ENCODE results near the gene PHF21B.
"Not testable (repeated sequence)": the region's sequence is repeated elsewhere in the genome, so short reads cannot be mapped to it uniquely, and the experiment has no call there.

Gene PHF21B

GRCh38 chr22:44925465-44926123, 84.2 kb downstream of the PHF21B start:
- Histone ChIP-seq H2BK15ac (replicated peaks; ENCODE audit: low read depth) (no peak overlapping the region), H3K27me3 (ENCODE audit: insufficient read depth, low read length, poor library complexity) (no peaks in the 10 kb centered on the region), H3K79me1 (ENCODE audit: low read length) (peaks cover 1% of the 10 kb centered on the region), H3K9ac (ENCODE audit: low read length) (no peak overlapping the region), H3K18ac (ENCODE audit: low read length) (no peak overlapping the region), H3K23ac (ENCODE audit: low read length) (no peak overlapping the region), H3K4me3 (ENCODE audit: low read length) (no peak overlapping the region), H2AK5ac (ENCODE audit: low read length) (no peak overlapping the region), H3K27ac (ENCODE audit: low read depth, low read length) (no peak overlapping the region), H3K79me2 (ENCODE audit: control insufficient read depth, insufficient read depth, low read length) (no peaks in the 10 kb centered on the region), H4K8ac (ENCODE audit: low read depth, low read length) (no peak overlapping the region), H3K4me1 (ENCODE audit: control insufficient read depth, low read depth, low read length) (no peaks in the 10 kb centered on the region), H3K4me2 (ENCODE audit: low read length) (no peak overlapping the region), H3K4ac (ENCODE audit: low read depth, low read length) (no peak overlapping the region), H3K56ac (ENCODE audit: low read length) (no peak overlapping the region), H3K36me3 (ENCODE audit: control insufficient read depth, insufficient read depth, low read length) (no peaks in the 10 kb centered on the region), H2BK5ac (ENCODE audit: low read length) (no peak overlapping the region), H4K5ac (ENCODE audit: low read length) (no peak overlapping the region), H2BK120ac (ENCODE audit: low read depth, low read length) (no peak overlapping the region)
- no CpG with 5 or more reads among the region's 15 CpGs for WGBS (ENCODE audit: extremely low coverage, insufficient coverage, low lambda C conversion rate)
- DNase-seq = no peak

GRCh38 chr22:44924710-44925109, 85.1 kb downstream of the PHF21B start:
- no peak overlapping the region for H2AK5ac ChIP-seq (ENCODE audit: low read length)
- H4K5ac ChIP-seq (ENCODE audit: low read length) = no peak overlapping the region
- no peaks in the 10 kb centered on the region for H3K36me3 ChIP-seq (ENCODE audit: control insufficient read depth, insufficient read depth, low read length)
- no peak overlapping the region for H3K4me3 ChIP-seq (ENCODE audit: low read length)
- H3K4ac ChIP-seq (ENCODE audit: low read depth, low read length) = no peak overlapping the region
- no peak overlapping the region for H4K8ac ChIP-seq (ENCODE audit: low read depth, low read length)
- H3K79me1 ChIP-seq (ENCODE audit: low read length) = peaks cover 1% of the 10 kb centered on the region
- no peak overlapping the region for H3K4me2 ChIP-seq (ENCODE audit: low read length)
- no peak overlapping the region for H2BK120ac ChIP-seq (ENCODE audit: low read depth, low read length)
- H3K27me3 ChIP-seq (ENCODE audit: insufficient read depth, low read length, poor library complexity) = no peaks in the 10 kb centered on the region
- H3K4me1 ChIP-seq (ENCODE audit: control insufficient read depth, low read depth, low read length) = no peaks in the 10 kb centered on the region
- no CpG with 5 or more reads among the region's 8 CpGs for WGBS (ENCODE audit: extremely low coverage, insufficient coverage, low lambda C conversion rate)
- H3K18ac ChIP-seq (ENCODE audit: low read length) = no peak overlapping the region
- no peak overlapping the region for H3K23ac ChIP-seq (ENCODE audit: low read length)
- no peak overlapping the region for H2BK5ac ChIP-seq (ENCODE audit: low read length)
- H3K9ac ChIP-seq (ENCODE audit: low read length) = no peak overlapping the region
- H3K79me2 ChIP-seq (ENCODE audit: control insufficient read depth, insufficient read depth, low read length) = no peaks in the 10 kb centered on the region
- no peak overlapping the region for H3K27ac ChIP-seq (ENCODE audit: low read depth, low read length)
- no peak for DNase-seq
- no peak overlapping the region for H2BK15ac ChIP-seq (replicated peaks; ENCODE audit: low read depth)
- H3K56ac ChIP-seq (ENCODE audit: low read length) = no peak overlapping the region

- no peak overlapping the region for H2AK5ac ChIP-seq (ENCODE audit: low read length)
- H3K79me1 ChIP-seq (ENCODE audit: low read length) = peaks cover 1% of the 10 kb centered on the region
- no peaks in the 10 kb centered on the region for H3K79me2 ChIP-seq (ENCODE audit: control insufficient read depth, insufficient read depth, low read length)
- no peak overlapping the region for H3K23ac ChIP-seq (ENCODE audit: low read length)
- H3K27me3 ChIP-seq (ENCODE audit: insufficient read depth, low read length, poor library complexity) = no peaks in the 10 kb centered on the region
- no peak overlapping the region for H2BK120ac ChIP-seq (ENCODE audit: low read depth, low read length)
- no peaks in the 10 kb centered on the region for H3K4me1 ChIP-seq (ENCODE audit: control insufficient read depth, low read depth, low read length)
- H3K36me3 ChIP-seq (ENCODE audit: control insufficient read depth, insufficient read depth, low read length) = no peaks in the 10 kb centered on the region
- no peak overlapping the region for H4K8ac ChIP-seq (ENCODE audit: low read depth, low read length)
- H3K9ac ChIP-seq (ENCODE audit: low read length) = no peak overlapping the region
- no peak overlapping the region for H2BK5ac ChIP-seq (ENCODE audit: low read length)
- no peak overlapping the region for H3K27ac ChIP-seq (ENCODE audit: low read depth, low read length)
- no peak overlapping the region for H3K4me3 ChIP-seq (ENCODE audit: low read length)
- no peak overlapping the region for H3K56ac ChIP-seq (ENCODE audit: low read length)
- DNase-seq = no peak
- no peak overlapping the region for H4K5ac ChIP-seq (ENCODE audit: low read length)
- WGBS (ENCODE audit: extremely low coverage, insufficient coverage, low lambda C conversion rate) = no CpG with 5 or more reads among the region's 5 CpGs
- H3K4ac ChIP-seq (ENCODE audit: low read depth, low read length) = no peak overlapping the region
- no peak overlapping the region for H3K4me2 ChIP-seq (ENCODE audit: low read length)
- H2BK15ac ChIP-seq (replicated peaks; ENCODE audit: low read depth) = no peak overlapping the region
- H3K18ac ChIP-seq (ENCODE audit: low read length) = no peak overlapping the region
Observed at GRCh38 chr22:44924098-44924497, 85.7 kb downstream of the PHF21B start.

- H2BK15ac ChIP-seq (replicated peaks; ENCODE audit: low read depth); H3K4me3 ChIP-seq (ENCODE audit: low read length); H2BK120ac ChIP-seq (ENCODE audit: low read depth, low read length); H2BK5ac ChIP-seq (ENCODE audit: low read length); H3K36me3 ChIP-seq (ENCODE audit: control insufficient read depth, insufficient read depth, low read length); H3K4me2 ChIP-seq (ENCODE audit: low read length); H4K8ac ChIP-seq (ENCODE audit: low read depth, low read length); H3K9ac ChIP-seq (ENCODE audit: low read length); H3K79me2 ChIP-seq (ENCODE audit: control insufficient read depth, insufficient read depth, low read length); H3K79me1 ChIP-seq (ENCODE audit: low read length); H3K27ac ChIP-seq (ENCODE audit: low read depth, low read length); H3K56ac ChIP-seq (ENCODE audit: low read length); H3K27me3 ChIP-seq (ENCODE audit: insufficient read depth, low read length, poor library complexity); H3K23ac ChIP-seq (ENCODE audit: low read length); H2AK5ac ChIP-seq (ENCODE audit: low read length); H4K5ac ChIP-seq (ENCODE audit: low read length); DNase-seq; H3K4ac ChIP-seq (ENCODE audit: low read depth, low read length); H3K18ac ChIP-seq (ENCODE audit: low read length); H3K4me1 ChIP-seq (ENCODE audit: control insufficient read depth, low read depth, low read length): not testable (repeated sequence)
- WGBS (ENCODE audit: extremely low coverage, insufficient coverage, low lambda C conversion rate) = no CpG with 5 or more reads among the region's 11 CpGs
Observed at GRCh38 chr22:44921766-44922165, 88.0 kb downstream of the PHF21B start.

GRCh38 chr22:44920183-44920582, 89.6 kb downstream of the PHF21B start:
- Histone ChIP-seq H2BK120ac (ENCODE audit: low read depth, low read length) (no peak overlapping the region), H4K5ac (ENCODE audit: low read length) (no peak overlapping the region), H3K4me2 (ENCODE audit: low read length) (no peak overlapping the region), H3K56ac (ENCODE audit: low read length) (no peak overlapping the region), H4K8ac (ENCODE audit: low read depth, low read length) (no peak overlapping the region), H3K23ac (ENCODE audit: low read length) (no peak overlapping the region), H3K9ac (ENCODE audit: low read length) (no peak overlapping the region), H3K18ac (ENCODE audit: low read length) (no peak overlapping the region), H3K79me2 (ENCODE audit: control insufficient read depth, insufficient read depth, low read length) (no peaks in the 10 kb centered on the region), H2BK15ac (replicated peaks; ENCODE audit: low read depth) (no peak overlapping the region), H3K4me1 (ENCODE audit: control insufficient read depth, low read depth, low read length) (no peaks in the 10 kb centered on the region), H3K27ac (ENCODE audit: low read depth, low read length) (no peak overlapping the region), H3K36me3 (ENCODE audit: control insufficient read depth, insufficient read depth, low read length) (no peaks in the 10 kb centered on the region), H2BK5ac (ENCODE audit: low read length) (no peak overlapping the region), H3K79me1 (ENCODE audit: low read length) (peaks cover 1% of the 10 kb centered on the region), H3K4me3 (ENCODE audit: low read length) (no peak overlapping the region), H2AK5ac (ENCODE audit: low read length) (no peak overlapping the region), H3K4ac (ENCODE audit: low read depth, low read length) (no peak overlapping the region), H3K27me3 (ENCODE audit: insufficient read depth, low read length, poor library complexity) (no peaks in the 10 kb centered on the region)
- WGBS (ENCODE audit: extremely low coverage, insufficient coverage, low lambda C conversion rate) = no CpG with 5 or more reads among the region's 14 CpGs
- no peak for DNase-seq

- H2AK5ac ChIP-seq (ENCODE audit: low read length) = no peak overlapping the region
- no peak overlapping the region for H3K56ac ChIP-seq (ENCODE audit: low read length)
- H3K4me3 ChIP-seq (ENCODE audit: low read length) = no peak overlapping the region
- no peak for DNase-seq
- H3K27me3 ChIP-seq (ENCODE audit: insufficient read depth, low read length, poor library complexity) = no peaks in the 10 kb centered on the region
- no peak overlapping the region for H4K8ac ChIP-seq (ENCODE audit: low read depth, low read length)
- no peaks in the 10 kb centered on the region for H3K79me2 ChIP-seq (ENCODE audit: control insufficient read depth, insufficient read depth, low read length)
- no peak overlapping the region for H2BK5ac ChIP-seq (ENCODE audit: low read length)
- H3K4me1 ChIP-seq (ENCODE audit: control insufficient read depth, low read depth, low read length) = no peaks in the 10 kb centered on the region
- no peak overlapping the region for H4K5ac ChIP-seq (ENCODE audit: low read length)
- no peak overlapping the region for H2BK120ac ChIP-seq (ENCODE audit: low read depth, low read length)
- no peak overlapping the region for H3K4ac ChIP-seq (ENCODE audit: low read depth, low read length)
- no peak overlapping the region for H3K9ac ChIP-seq (ENCODE audit: low read length)
- H3K18ac ChIP-seq (ENCODE audit: low read length) = no peak overlapping the region
- H3K36me3 ChIP-seq (ENCODE audit: control insufficient read depth, insufficient read depth, low read length) = no peaks in the 10 kb centered on the region
- H3K4me2 ChIP-seq (ENCODE audit: low read length) = no peak overlapping the region
- H3K27ac ChIP-seq (ENCODE audit: low read depth, low read length) = no peak overlapping the region
- WGBS (ENCODE audit: extremely low coverage, insufficient coverage, low lambda C conversion rate) = no CpG with 5 or more reads among the region's 10 CpGs
- peaks cover 1% of the 10 kb centered on the region for H3K79me1 ChIP-seq (ENCODE audit: low read length)
- H2BK15ac ChIP-seq (replicated peaks; ENCODE audit: low read depth) = no peak overlapping the region
- no peak overlapping the region for H3K23ac ChIP-seq (ENCODE audit: low read length)
Observed at GRCh38 chr22:44919691-44920090, 90.1 kb downstream of the PHF21B start.
